Epithelial cell of proximal tubule (primary cell): ENCODE measurements around the gene PRM3. TPM values are rescaled to one million over a fixed set of nuclear protein-coding genes. Genes with fewer than 3 reads are reported as not detected.

ENCODE experiments used
- DNase-seq: peaks from one replicate; pipeline ENCODE4 v3.0.0-alpha.2; 2011; ENCODE audit warnings: low read depth
- H3K4me3 ChIP-seq: 2 replicates; pipeline ENCODE4 v1.5.1; 2011; ENCODE audit warnings: low read depth, mild to moderate bottlenecking, low read length
- CTCF ChIP-seq: conservative IDR thresholded peaks from 2 replicates; pipeline ENCODE4 v1.5.1; 2012; ENCODE audit warnings: low read depth, mild to moderate bottlenecking, low read length
- total RNA-seq: library from RNA; depleted of rRNA; stranded (reverse); fragments of >200 nt; gene quantifications from 2 replicates; pipeline ENCODE4 v1.2.3, GENCODE V29; 2015

Gene PRM3
- total RNA-seq, 1 donor from 2014 or later = not detected

- no peak overlapping the region for H3K4me3 ChIP-seq
- no peak for TF ChIP-seq CTCF
- DNase-seq = no peak
Observed at GRCh38 chr16:11224894-11225676, 48.3 kb downstream of the PRM3 start.

- no peak overlapping the region for H3K4me3 ChIP-seq
- DNase-seq = no peak
- no peak for TF ChIP-seq CTCF
Observed at GRCh38 chr16:11224096-11224893, 49.1 kb downstream of the PRM3 start.

Other genes starting within 250 kb of the PRM3 start
- gene SOCS1, start 17.4 kb downstream of the PRM3 start, total RNA-seq = 1.5 and 4.6 TPM in 2 replicates
- gene TNP2, start 4.3 kb downstream of the PRM3 start, total RNA-seq = not detected in 2 replicates
- not detected in 2 replicates for gene PRM2, start 2.9 kb upstream of the PRM3 start, total RNA-seq
- gene PRM1, start 7.7 kb upstream of the PRM3 start, total RNA-seq = not detected in 2 replicates
- gene RMI2, start 71.8 kb upstream of the PRM3 start, total RNA-seq = 13.7 and 26.2 TPM in 2 replicates